Measurements from ENCODE around the gene INPP5D. TPM values are rescaled to one million over a fixed set of nuclear protein-coding genes. Genes with fewer than 3 reads are reported as not detected.

The INPP5D gene
- total and polyA plus RNA-seq, 2 donors (not counting 3 experiments of a cell fraction or from before 2014, with no cell fraction given), result 13.9 to 46.6 TPM

DNA sequence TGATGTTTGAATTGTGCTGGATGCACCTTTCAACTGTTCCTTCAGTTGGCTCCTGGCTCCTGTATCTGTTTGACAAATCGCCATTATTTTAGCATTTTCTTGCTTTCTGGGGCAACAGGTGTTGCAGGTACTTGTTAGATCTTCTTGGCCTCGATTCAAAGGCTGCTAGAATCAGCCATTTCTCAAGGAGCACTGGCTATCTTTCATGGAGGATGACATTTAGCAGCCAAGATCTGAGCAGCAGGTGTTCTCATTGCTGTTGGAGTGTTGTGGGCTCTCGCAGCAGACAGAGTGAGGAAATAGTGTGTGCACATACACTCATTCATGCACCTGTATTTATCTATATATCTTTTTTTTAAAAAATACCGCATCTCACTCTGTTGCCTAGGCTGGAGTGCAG, 52.2 kb downstream of the INPP5D start:
- dilution Hi-C loops (cut with MboI; ENCODE audit: extremely low pct_ligation_motif_present, low sequenced_read_pairs), result no loop called here
- H3K27ac ChIP-seq (ENCODE audit: insufficient read depth, low read depth, low read length), result no peak overlapping the region
- H3K9me1 ChIP-seq (replicated peaks; ENCODE audit: control insufficient read depth, extremely low read depth, insufficient read depth, low read length), result no peaks in the 10 kb centered on the region
- intact Hi-C loops (cut with micrococcal nuclease), result no loop called here
- no peak for TF ChIP-seq JUN (IDR thresholded peaks at IDR 0.05; ENCODE audit: borderline replicate concordance, insufficient read depth, insufficient read length, low read depth)
- no peak for TF ChIP-seq GATA2 (IDR thresholded peaks at IDR 0.05; ENCODE audit: insufficient read depth, insufficient read length, low read depth, low read length)
- TF ChIP-seq POLR2AphosphoS5 (IDR thresholded peaks at IDR 0.05; ENCODE audit: insufficient read depth, low read depth, low read length), result no peak
- TF ChIP-seq EZH2 (IDR thresholded peaks at IDR 0.05; ENCODE audit: borderline replicate concordance, low read depth, low read length, severe bottlenecking), result no peak
- TF ChIP-seq, protein P1, sequence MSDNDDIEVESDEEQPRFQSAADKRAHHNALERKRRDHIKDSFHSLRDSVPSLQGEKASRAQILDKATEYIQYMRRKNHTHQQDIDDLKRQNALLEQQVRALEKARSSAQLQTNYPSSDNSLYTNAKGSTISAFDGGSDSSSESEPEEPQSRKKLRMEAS (IDR thresholded peaks at IDR 0.05; ENCODE audit: insufficient read depth, insufficient read length), result no peak
- no peak for TF ChIP-seq FOS (IDR thresholded peaks at IDR 0.05; ENCODE audit: borderline replicate concordance, insufficient read depth, low read length)
- no peak for TF ChIP-seq MYC (IDR thresholded peaks at IDR 0.05; ENCODE audit: low read depth, low read length)
- TF ChIP-seq, protein P2, sequence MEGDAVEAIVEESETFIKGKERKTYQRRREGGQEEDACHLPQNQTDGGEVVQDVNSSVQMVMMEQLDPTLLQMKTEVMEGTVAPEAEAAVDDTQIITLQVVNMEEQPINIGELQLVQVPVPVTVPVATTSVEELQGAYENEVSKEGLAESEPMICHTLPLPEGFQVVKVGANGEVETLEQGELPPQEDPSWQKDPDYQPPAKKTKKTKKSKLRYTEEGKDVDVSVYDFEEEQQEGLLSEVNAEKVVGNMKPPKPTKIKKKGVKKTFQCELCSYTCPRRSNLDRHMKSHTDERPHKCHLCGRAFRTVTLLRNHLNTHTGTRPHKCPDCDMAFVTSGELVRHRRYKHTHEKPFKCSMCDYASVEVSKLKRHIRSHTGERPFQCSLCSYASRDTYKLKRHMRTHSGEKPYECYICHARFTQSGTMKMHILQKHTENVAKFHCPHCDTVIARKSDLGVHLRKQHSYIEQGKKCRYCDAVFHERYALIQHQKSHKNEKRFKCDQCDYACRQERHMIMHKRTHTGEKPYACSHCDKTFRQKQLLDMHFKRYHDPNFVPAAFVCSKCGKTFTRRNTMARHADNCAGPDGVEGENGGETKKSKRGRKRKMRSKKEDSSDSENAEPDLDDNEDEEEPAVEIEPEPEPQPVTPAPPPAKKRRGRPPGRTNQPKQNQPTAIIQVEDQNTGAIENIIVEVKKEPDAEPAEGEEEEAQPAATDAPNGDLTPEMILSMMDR (IDR thresholded peaks at IDR 0.05; ENCODE audit: extremely low read depth in 1 of 2, insufficient read depth in 1 of 2, low read depth in 1 of 2, low read length in 2 of 2), result no peak
- H3K79me2 ChIP-seq (ENCODE audit: control insufficient read depth, insufficient read depth, low read length), result no peaks in the 10 kb centered on the region
- no peaks in the 10 kb centered on the region for H4K20me1 ChIP-seq (replicated peaks; ENCODE audit: control insufficient read depth, extremely low read depth, insufficient read depth, low read length)
- H3K9me3 ChIP-seq (replicated peaks; ENCODE audit: control insufficient read depth, insufficient read depth, low read length), result no peaks in the 10 kb centered on the region
- no peak overlapping the region for H3K4me2 ChIP-seq (ENCODE audit: insufficient read depth, low read length)
- H3K36me3 ChIP-seq (ENCODE audit: control insufficient read depth in 2 of 2, extremely low read depth in 1 of 2, insufficient read depth in 2 of 2, low read length in 2 of 2), result peaks cover 0 to 3% of the 10 kb centered on the region in 2 experiments
- FAIRE-seq, result no peak
- BruUV-seq (replicated peaks), result no TSS peak
- no peaks in the 10 kb centered on the region for H3K4me1 ChIP-seq (ENCODE audit: control insufficient read depth, extremely low read depth, insufficient read depth, low read length)
- ChIA-PET CTCF (no interaction called here), POLR2A (no interaction called here)
- no peak overlapping the region for H2AFZ ChIP-seq (ENCODE audit: low read depth, low read length)
- no peak overlapping the region for H3K4me3 ChIP-seq (replicated peaks in 1 of 3; ENCODE audit: insufficient read depth in 1 of 3, low read depth in 1 of 3, low read length in 3 of 3)
- no peaks in the 10 kb centered on the region for H3K27me3 ChIP-seq (ENCODE audit: control insufficient read depth in 2 of 2, insufficient read depth in 2 of 2, low read length in 2 of 2)
- DNase-seq (ENCODE audit: low read depth, low spot score), result no peak
- no peak overlapping the region for H3K9ac ChIP-seq (replicated peaks; ENCODE audit: extremely low read depth, insufficient read depth, low read length)

Measured in endothelial cell of umbilical vein (primary cell).